Nephron progenitor cell (in vitro differentiated cells): Measurements from ENCODE around the gene MOV10L1.

ENCODE experiments used
- DNase-seq: peaks from one replicate; pipeline ENCODE4 v3.0.0; 2021
- H3K27ac Mint-ChIP-seq: 2 replicates; pipeline ENCODE4 v1.8.0; 2021; ENCODE audit warnings: mild to moderate bottlenecking, moderate library complexity, mixed read lengths
- H3K27me3 Mint-ChIP-seq: 2 replicates; pipeline ENCODE4 v1.8.0; 2021; ENCODE audit warnings: mild to moderate bottlenecking, low read depth, mixed read lengths; ENCODE audit not compliant: poor library complexity
- H3K36me3 Mint-ChIP-seq: 2 replicates; pipeline ENCODE4 v1.8.0; 2021; ENCODE audit warnings: low read depth, mixed read lengths
- H3K4me1 Mint-ChIP-seq: 2 replicates; pipeline ENCODE4 v1.8.0; 2021; ENCODE audit warnings: mixed read lengths
- H3K4me3 Mint-ChIP-seq: 2 replicates; pipeline ENCODE4 v1.8.0; 2021; ENCODE audit warnings: mild to moderate bottlenecking, moderate library complexity, mixed read lengths
- H3K9me3 Mint-ChIP-seq: 2 replicates; pipeline ENCODE4 v1.8.0; 2021; ENCODE audit warnings: mild to moderate bottlenecking, moderate library complexity, mixed read lengths
- CTCF ChIP-seq: fragments of 200-600 bp; sonication (generic); IDR thresholded peaks from 2 replicates; pipeline ENCODE4 v1.5.0; 2021; ENCODE audit warnings: antibody characterized with exemption

MOV10L1 gene

GRCh38 chr22:50068096-50068495 lies 21.7 kb upstream of the MOV10L1 start:
- Mint-ChIP-seq H3K4me1 (peaks cover 25% of the 10 kb centered on the region), H3K9me3 (no peaks in the 10 kb centered on the region), H3K27me3 (no peaks in the 10 kb centered on the region), H3K4me3 (no peak overlapping the region), H3K36me3 (no peaks in the 10 kb centered on the region), H3K27ac (no peak overlapping the region)
- no peak for DNase-seq
- no peak for TF ChIP-seq CTCF

- no peak for DNase-seq
- no peak overlapping the region for H3K4me3 Mint-ChIP-seq
- H3K27me3 Mint-ChIP-seq: no peaks in the 10 kb centered on the region
- no peaks in the 10 kb centered on the region for H3K9me3 Mint-ChIP-seq
- H3K4me1 Mint-ChIP-seq: peaks cover 13% of the 10 kb centered on the region
- no peaks in the 10 kb centered on the region for H3K36me3 Mint-ChIP-seq
- TF ChIP-seq CTCF: no peak
- no peak overlapping the region for H3K27ac Mint-ChIP-seq
Measured at GRCh38 chr22:50070366-50070765, 19.4 kb upstream of the MOV10L1 start.

GRCh38 chr22:50071432-50072166 lies 18.2 kb upstream of the MOV10L1 start:
- no peak for TF ChIP-seq CTCF
- Mint-ChIP-seq H3K4me3 (no peak overlapping the region), H3K4me1 (peaks cover 10% of the 10 kb centered on the region), H3K27me3 (peaks cover 6% of the 10 kb centered on the region), H3K9me3 (no peaks in the 10 kb centered on the region), H3K36me3 (no peaks in the 10 kb centered on the region), H3K27ac (no peak overlapping the region)
- DNase-seq: no peak

GRCh38 chr22:50072167-50072555 lies 17.6 kb upstream of the MOV10L1 start:
- Mint-ChIP-seq H3K4me1 (peaks cover 13% of the 10 kb centered on the region), H3K36me3 (no peaks in the 10 kb centered on the region), H3K4me3 (no peak overlapping the region), H3K27ac (no peak overlapping the region), H3K9me3 (no peaks in the 10 kb centered on the region), H3K27me3 (peaks cover 6% of the 10 kb centered on the region)
- TF ChIP-seq CTCF: no peak
- DNase-seq: no peak

GRCh38 chr22:50072714-50073538 lies 16.9 kb upstream of the MOV10L1 start:
- TF ChIP-seq CTCF: no peak
- Mint-ChIP-seq H3K4me1 (peaks cover 6% of the 10 kb centered on the region), H3K27ac (no peak overlapping the region), H3K27me3 (peaks cover 6% of the 10 kb centered on the region), H3K36me3 (no peaks in the 10 kb centered on the region), H3K4me3 (no peak overlapping the region), H3K9me3 (no peaks in the 10 kb centered on the region)
- no peak for DNase-seq
